ENCODE data around the gene TAMALIN.

- TF ChIP-seq POLR2AphosphoS5 (IDR thresholded peaks at IDR 0.05), result no peak
- no peak for TF ChIP-seq CTCF (IDR thresholded peaks at IDR 0.05; ENCODE audit: poor library complexity, severe bottlenecking)
- no peak for TF ChIP-seq EZH2 (IDR thresholded peaks at IDR 0.05; ENCODE audit: borderline replicate concordance, insufficient read depth, low read length, poor library complexity, severe bottlenecking)
- TF ChIP-seq EP300 (conservative IDR thresholded peaks at IDR 0.05; ENCODE audit: poor library complexity, severe bottlenecking), result no peak
- no peak for TF ChIP-seq MXI1 (conservative IDR thresholded peaks at IDR 0.05; ENCODE audit: poor library complexity, severe bottlenecking)
- no peak for TF ChIP-seq REST (IDR thresholded peaks at IDR 0.05; ENCODE audit: borderline replicate concordance)
- no peak for TF ChIP-seq RAD21 (conservative IDR thresholded peaks at IDR 0.05)
- TF ChIP-seq SMC3 (conservative IDR thresholded peaks at IDR 0.05; ENCODE audit: poor library complexity), result no peak
Observed at GRCh38 chr12:51980809-51981127, 26.0 kb upstream of the TAMALIN start.

Data from neural cell (in vitro differentiated cells).